GM23338 (cell line): ENCODE data around the gene GOLGA2. TPM values are rescaled to one million over a fixed set of nuclear protein-coding genes. Genes with fewer than 3 reads are reported as not detected.
A peak's percentile ranks its signal among the peaks of the same experiment; 100 is the strongest.

Source experiments
- ATAC-seq: fragments of 200-7000 bp; cut with Tn5 transposase; 3 replicates; pipeline ENCODE4 v1.9.1; 2020
- DNase-seq: peaks from one replicate; pipeline ENCODE4 v3.0.0-alpha.2; 2015; ENCODE audit warnings: low spot score
- H2AFZ ChIP-seq: fragments of 200-600 bp; sonication (generic); 2 replicates; pipeline ENCODE4 v1.8.0; 2016; ENCODE audit warnings: antibody characterized with exemption, mild to moderate bottlenecking, moderate library complexity
- H3F3A ChIP-seq: fragments of 200-600 bp; sonication (generic); replicated peaks from 2 replicates; pipeline ENCODE4 v1.8.0; 2017; ENCODE audit warnings: antibody characterized with exemption, mixed run types, low read depth
- H3K27ac ChIP-seq: fragments of 200-600 bp; sonication (generic); 2 replicates; pipeline ENCODE4 v1.6.1; 2016; ENCODE audit warnings: low read depth
- H3K27me3 ChIP-seq: fragments of 200-600 bp; sonication (generic); 2 replicates; pipeline ENCODE4 v1.8.0; 2016; ENCODE audit warnings: mild to moderate bottlenecking, mixed run types, moderate library complexity; ENCODE audit not compliant: insufficient read depth
- H3K36me3 ChIP-seq: fragments of 200-600 bp; sonication (generic); 2 replicates; pipeline ENCODE4 v1.8.0; 2016; ENCODE audit warnings: mild to moderate bottlenecking; ENCODE audit not compliant: insufficient read depth
- H3K4me1 ChIP-seq: fragments of 200-600 bp; sonication (generic); 2 replicates; pipeline ENCODE4 v1.8.0; 2016; ENCODE audit warnings: mild to moderate bottlenecking, moderate library complexity; ENCODE audit not compliant: insufficient read depth
- H3K4me2 ChIP-seq: fragments of 200-600 bp; sonication (generic); 2 replicates; pipeline ENCODE4 v1.7.1; 2017; ENCODE audit warnings: mixed run types
- H3K4me3 ChIP-seq: fragments of 200-600 bp; sonication (generic); 2 replicates; pipeline ENCODE4 v1.6.1; 2016; ENCODE audit warnings: mixed run types
- H3K79me2 ChIP-seq: fragments of 200-600 bp; sonication (generic); replicated peaks from 2 replicates; pipeline ENCODE4 v1.8.0; 2017; ENCODE audit warnings: mild to moderate bottlenecking; ENCODE audit not compliant: insufficient read depth
- H3K9me2 ChIP-seq: fragments of 200-600 bp; sonication (generic); 2 replicates; pipeline ENCODE4 v1.8.0; 2017; ENCODE audit not compliant: insufficient read depth
- H4K20me1 ChIP-seq: fragments of 200-600 bp; sonication (generic); replicated peaks from 2 replicates; pipeline ENCODE4 v1.8.0; 2017; ENCODE audit warnings: mild to moderate bottlenecking; ENCODE audit not compliant: insufficient read depth
- H3K27ac Mint-ChIP-seq: 2 replicates; pipeline ENCODE4 v1.8.0; 2020; ENCODE audit warnings: inconsistent platforms, mild to moderate bottlenecking, moderate library complexity, mixed read lengths
- H3K27me3 Mint-ChIP-seq: 3 replicates; pipeline ENCODE4 v1.8.0; 2022; ENCODE audit warnings: low read depth, mild to moderate bottlenecking, moderate library complexity, mixed read lengths, inconsistent platforms; ENCODE audit not compliant: insufficient read depth, poor library complexity
- H3K36me3 Mint-ChIP-seq: 3 replicates; pipeline ENCODE4 v1.8.0; 2021; ENCODE audit warnings: low read depth, mild to moderate bottlenecking, inconsistent platforms, moderate library complexity, mixed read lengths
- H3K4me1 Mint-ChIP-seq: 3 replicates; pipeline ENCODE4 v1.8.0; 2020; ENCODE audit warnings: mild to moderate bottlenecking, inconsistent platforms, mixed read lengths
- H3K4me3 Mint-ChIP-seq: 3 replicates; pipeline ENCODE4 v1.8.0; 2021; ENCODE audit warnings: moderate library complexity, mild to moderate bottlenecking, inconsistent platforms, mixed read lengths
- H3K9me3 Mint-ChIP-seq: 3 replicates; pipeline ENCODE4 v1.8.0; 2020; ENCODE audit warnings: moderate library complexity, mild to moderate bottlenecking, inconsistent platforms, mixed read lengths
- CREB1 ChIP-seq: fragments of 250-450 bp; sonication (Bioruptor Pico); IDR thresholded peaks from 2 replicates; pipeline ENCODE4 v1.5.0; 2020; ENCODE audit warnings: low read depth, mild to moderate bottlenecking, moderate library complexity
- EZH2phosphoT487 ChIP-seq: fragments of 200-600 bp; sonication (generic); IDR thresholded peaks from one replicate; pipeline ENCODE4 v1.8.1; 2018; ENCODE audit warnings: antibody characterized with exemption; ENCODE audit not compliant: unreplicated experiment
- JUNB ChIP-seq: IDR thresholded peaks from one replicate; pipeline ENCODE4 v1.6.1; 2016; ENCODE audit warnings: antibody characterized with exemption; ENCODE audit not compliant: unreplicated experiment
- NANOG ChIP-seq: IDR thresholded peaks from 2 replicates; pipeline ENCODE4 v1.6.1; 2016; ENCODE audit warnings: antibody characterized with exemption, borderline replicate concordance
- POLR2AphosphoS5 ChIP-seq: IDR thresholded peaks from 2 replicates; pipeline ENCODE4 v1.6.1; 2016; ENCODE audit warnings: antibody characterized with exemption, low read depth
- STAT1 ChIP-seq: IDR thresholded peaks from one replicate; pipeline ENCODE4 v1.6.1; 2016; ENCODE audit warnings: antibody characterized with exemption; ENCODE audit not compliant: unreplicated experiment
- ZNF114 ChIP-seq: fragments of 250-450 bp; sonication (Bioruptor Pico); IDR thresholded peaks from 2 replicates; pipeline ENCODE4 v1.5.0; 2020; ENCODE audit warnings: mild to moderate bottlenecking, moderate library complexity
- ZNF331 ChIP-seq: fragments of 250-450 bp; sonication (Bioruptor Pico); IDR thresholded peaks from 2 replicates; pipeline ENCODE4 v1.5.0; 2020; ENCODE audit warnings: low read depth, mild to moderate bottlenecking, moderate library complexity
- polyA plus RNA-seq: library from polyadenylated mRNA; unstranded; fragments of >200 nt; fragmentation: Nextera tagmentation; extraction: Ambion mirVana; gene quantifications from 2 replicates; pipeline ENCODE4 v1.2.1, GENCODE V29; 2016
- total RNA-seq: library from RNA; depleted of rRNA; stranded (reverse); fragments of >200 nt; shearing (Covaris generic); gene quantifications from 2 replicates; pipeline ENCODE4 v1.2.3, GENCODE V29; 2014
- TF ChIP-seq, protein P1 (sequence below): IDR thresholded peaks from one replicate; pipeline ENCODE4 v1.6.1; 2018; ENCODE audit warnings: antibody characterized with exemption; ENCODE audit not compliant: unreplicated experiment
- TF ChIP-seq, protein P2 (sequence below): IDR thresholded peaks from 2 replicates; pipeline ENCODE4 v1.6.1; 2016; ENCODE audit warnings: antibody characterized with exemption
- TF ChIP-seq, protein P3 (sequence below), 2 experiments: fragments of 200-600 bp in 1 of 2; sonication (generic) in 1 of 2; conservative IDR thresholded peaks; 2 replicates each; pipeline versions ENCODE4 v1.5.1 to v1.6.1; 2016 to 2017; ENCODE audit warnings: antibody characterized with exemption in 2 of 2, low read depth in 2 of 2, mild to moderate bottlenecking in 2 of 2, moderate library complexity in 1 of 2

GOLGA2 gene
- total and polyA plus RNA-seq, 2 experiments from 2014 or later = 32.6 to 48.4 TPM

DNA sequence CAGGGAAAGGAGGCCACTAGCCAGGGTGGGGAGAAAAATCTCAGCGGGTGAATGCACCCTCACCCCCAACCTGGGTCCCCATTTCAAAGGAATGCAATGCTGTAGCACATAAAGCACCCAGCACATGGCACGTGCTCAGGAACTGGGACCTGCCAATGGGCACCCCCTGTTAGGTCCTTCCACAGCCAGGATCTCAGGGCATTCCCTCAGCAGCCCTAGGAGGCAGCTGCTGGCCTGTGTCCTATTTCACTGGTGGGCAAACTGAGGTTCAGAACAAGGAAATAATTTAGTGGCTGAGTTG, 63.9 kb downstream of the GOLGA2 start (continued):
- TF ChIP-seq ZNF114 (CRISPR knock-in tag) = no peak
- TF ChIP-seq, protein P1, sequence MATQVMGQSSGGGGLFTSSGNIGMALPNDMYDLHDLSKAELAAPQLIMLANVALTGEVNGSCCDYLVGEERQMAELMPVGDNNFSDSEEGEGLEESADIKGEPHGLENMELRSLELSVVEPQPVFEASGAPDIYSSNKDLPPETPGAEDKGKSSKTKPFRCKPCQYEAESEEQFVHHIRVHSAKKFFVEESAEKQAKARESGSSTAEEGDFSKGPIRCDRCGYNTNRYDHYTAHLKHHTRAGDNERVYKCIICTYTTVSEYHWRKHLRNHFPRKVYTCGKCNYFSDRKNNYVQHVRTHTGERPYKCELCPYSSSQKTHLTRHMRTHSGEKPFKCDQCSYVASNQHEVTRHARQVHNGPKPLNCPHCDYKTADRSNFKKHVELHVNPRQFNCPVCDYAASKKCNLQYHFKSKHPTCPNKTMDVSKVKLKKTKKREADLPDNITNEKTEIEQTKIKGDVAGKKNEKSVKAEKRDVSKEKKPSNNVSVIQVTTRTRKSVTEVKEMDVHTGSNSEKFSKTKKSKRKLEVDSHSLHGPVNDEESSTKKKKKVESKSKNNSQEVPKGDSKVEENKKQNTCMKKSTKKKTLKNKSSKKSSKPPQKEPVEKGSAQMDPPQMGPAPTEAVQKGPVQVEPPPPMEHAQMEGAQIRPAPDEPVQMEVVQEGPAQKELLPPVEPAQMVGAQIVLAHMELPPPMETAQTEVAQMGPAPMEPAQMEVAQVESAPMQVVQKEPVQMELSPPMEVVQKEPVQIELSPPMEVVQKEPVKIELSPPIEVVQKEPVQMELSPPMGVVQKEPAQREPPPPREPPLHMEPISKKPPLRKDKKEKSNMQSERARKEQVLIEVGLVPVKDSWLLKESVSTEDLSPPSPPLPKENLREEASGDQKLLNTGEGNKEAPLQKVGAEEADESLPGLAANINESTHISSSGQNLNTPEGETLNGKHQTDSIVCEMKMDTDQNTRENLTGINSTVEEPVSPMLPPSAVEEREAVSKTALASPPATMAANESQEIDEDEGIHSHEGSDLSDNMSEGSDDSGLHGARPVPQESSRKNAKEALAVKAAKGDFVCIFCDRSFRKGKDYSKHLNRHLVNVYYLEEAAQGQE = no peak
- TF ChIP-seq, protein P2, sequence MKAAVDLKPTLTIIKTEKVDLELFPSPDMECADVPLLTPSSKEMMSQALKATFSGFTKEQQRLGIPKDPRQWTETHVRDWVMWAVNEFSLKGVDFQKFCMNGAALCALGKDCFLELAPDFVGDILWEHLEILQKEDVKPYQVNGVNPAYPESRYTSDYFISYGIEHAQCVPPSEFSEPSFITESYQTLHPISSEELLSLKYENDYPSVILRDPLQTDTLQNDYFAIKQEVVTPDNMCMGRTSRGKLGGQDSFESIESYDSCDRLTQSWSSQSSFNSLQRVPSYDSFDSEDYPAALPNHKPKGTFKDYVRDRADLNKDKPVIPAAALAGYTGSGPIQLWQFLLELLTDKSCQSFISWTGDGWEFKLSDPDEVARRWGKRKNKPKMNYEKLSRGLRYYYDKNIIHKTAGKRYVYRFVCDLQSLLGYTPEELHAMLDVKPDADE = no peak

DNA sequence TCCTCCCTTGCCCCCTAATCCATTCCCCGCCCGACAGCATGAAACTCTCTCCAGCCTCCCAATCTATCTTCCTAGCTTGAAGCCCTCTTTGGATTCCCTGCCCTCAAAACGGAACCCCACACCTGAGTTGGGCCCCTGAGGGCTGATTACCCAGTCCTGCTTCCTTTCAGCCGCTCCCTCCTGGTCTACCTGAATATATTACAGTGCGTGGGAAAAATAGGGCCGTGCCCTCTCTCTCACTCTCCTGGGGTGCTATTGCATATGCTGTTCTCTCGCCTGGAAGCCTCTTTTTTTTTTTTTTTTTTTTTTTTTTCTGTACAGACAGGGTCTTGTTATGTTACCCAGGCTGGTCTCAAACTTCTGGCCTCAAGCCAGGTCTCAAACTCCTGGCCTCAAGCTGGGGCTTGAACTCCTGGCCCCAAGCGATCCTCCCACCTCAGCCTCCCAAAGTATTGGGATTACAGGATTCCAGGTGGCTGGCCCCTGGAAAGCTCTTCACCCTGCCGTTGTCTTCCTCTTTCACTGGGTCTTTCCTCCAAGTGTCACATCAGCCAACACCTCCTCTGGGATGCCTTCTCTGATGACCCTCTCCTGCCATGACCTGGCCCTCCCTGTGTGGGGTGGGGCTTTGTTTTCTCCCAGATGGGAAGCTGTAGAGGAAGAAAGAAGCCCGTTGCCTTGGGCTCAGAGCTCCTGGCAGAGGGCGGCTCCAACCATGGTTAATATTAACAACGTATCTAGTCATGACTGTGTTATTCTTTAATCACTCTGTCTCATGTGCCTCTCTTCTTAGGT, 64.4 kb downstream of the GOLGA2 start:
- Histone ChIP-seq H4K20me1 (peaks cover 2% of the 10 kb centered on the region), H3K4me2 (no peak overlapping the region), H3K79me2 (no peaks in the 10 kb centered on the region), H3K4me3 (no peak overlapping the region), H3K36me3 (no peaks in the 10 kb centered on the region), H3K4me1 (no peaks in the 10 kb centered on the region), H3K9me2 (no peaks in the 10 kb centered on the region), H3F3A (no peaks in the 10 kb centered on the region), H2AFZ (no peak overlapping the region), H3K27me3 (no peaks in the 10 kb centered on the region), H3K27ac (no peak overlapping the region)
- Mint-ChIP-seq H3K27me3 (peaks cover 15% of the 10 kb centered on the region), H3K36me3 (peaks cover 2% of the 10 kb centered on the region; the same call in 1 of the 3 replicates), H3K4me3 (no peak overlapping the region), H3K9me3 (no peaks in the 10 kb centered on the region), H3K27ac (peak overlapping the region; percentile 54; the same call in 1 of the 2 replicates), H3K4me1 (peaks cover 8% of the 10 kb centered on the region; the same call in 2 of the 3 replicates)
- DNase-seq (no peak), ATAC-seq (no peak)
- no peak for TF ChIP-seq EZH2phosphoT487

DNA sequence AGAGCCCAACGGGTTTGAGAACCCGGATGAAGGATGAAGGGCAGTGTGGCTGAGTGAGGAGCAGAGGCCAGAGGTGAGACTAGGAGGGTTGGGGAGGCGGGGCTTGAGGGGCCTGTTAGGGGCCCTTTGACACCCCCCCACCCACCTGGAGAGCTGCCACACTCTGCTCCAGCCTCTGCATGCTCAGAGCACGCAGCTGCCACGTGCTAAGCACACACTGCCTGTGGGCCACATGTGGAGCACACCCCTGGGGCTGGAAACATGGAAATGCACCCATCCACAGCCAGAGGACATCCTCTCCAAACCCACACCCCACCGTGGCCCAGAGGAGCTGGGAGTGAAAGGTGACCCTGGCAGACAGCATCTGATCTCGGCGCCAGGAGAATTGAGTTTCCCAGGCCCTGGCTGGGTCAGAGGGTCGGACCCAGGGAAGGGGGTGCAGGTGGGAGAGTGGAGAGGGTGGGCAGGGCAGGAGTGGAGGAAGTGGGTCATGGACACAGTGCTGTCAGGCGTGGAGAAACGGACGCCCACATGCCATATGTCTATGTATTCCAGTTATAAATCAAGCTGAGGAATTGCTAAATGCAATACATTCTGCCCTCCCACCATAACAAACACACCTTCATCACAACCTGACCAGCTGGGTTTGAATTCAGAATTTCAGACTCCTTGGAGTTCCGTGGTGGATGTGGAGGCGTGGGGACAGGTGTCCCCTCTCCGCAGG, 66.7 kb downstream of the GOLGA2 start:
- Histone ChIP-seq H3K79me2 (0 out of 2 replicates have a peak, but pooled peaks cover 4% of the 10 kb centered on the region), H3K27ac (no peak overlapping the region), H3K9me2 (no peaks in the 10 kb centered on the region), H3F3A (no peaks in the 10 kb centered on the region), H4K20me1 (peaks cover 3% of the 10 kb centered on the region), H3K36me3 (no peaks in the 10 kb centered on the region), H3K4me1 (peaks cover 8% of the 10 kb centered on the region; the same call in 1 of the 2 replicates), H3K27me3 (no peaks in the 10 kb centered on the region), H2AFZ (no peak overlapping the region), H3K4me3 (no peak overlapping the region), H3K4me2 (no peak overlapping the region)
- Mint-ChIP-seq H3K27me3 (peaks cover 21% of the 10 kb centered on the region), H3K4me3 (no peak overlapping the region; the same call in 2 of the 3 replicates), H3K4me1 (peaks cover 21% of the 10 kb centered on the region), H3K36me3 (peaks cover 2% of the 10 kb centered on the region; the same call in 1 of the 3 replicates), H3K27ac (no peak overlapping the region), H3K9me3 (no peaks in the 10 kb centered on the region; the same call in 2 of the 3 replicates)
- no peak for DNase-seq
- ATAC-seq = no peak
- TF ChIP-seq, protein P3, sequence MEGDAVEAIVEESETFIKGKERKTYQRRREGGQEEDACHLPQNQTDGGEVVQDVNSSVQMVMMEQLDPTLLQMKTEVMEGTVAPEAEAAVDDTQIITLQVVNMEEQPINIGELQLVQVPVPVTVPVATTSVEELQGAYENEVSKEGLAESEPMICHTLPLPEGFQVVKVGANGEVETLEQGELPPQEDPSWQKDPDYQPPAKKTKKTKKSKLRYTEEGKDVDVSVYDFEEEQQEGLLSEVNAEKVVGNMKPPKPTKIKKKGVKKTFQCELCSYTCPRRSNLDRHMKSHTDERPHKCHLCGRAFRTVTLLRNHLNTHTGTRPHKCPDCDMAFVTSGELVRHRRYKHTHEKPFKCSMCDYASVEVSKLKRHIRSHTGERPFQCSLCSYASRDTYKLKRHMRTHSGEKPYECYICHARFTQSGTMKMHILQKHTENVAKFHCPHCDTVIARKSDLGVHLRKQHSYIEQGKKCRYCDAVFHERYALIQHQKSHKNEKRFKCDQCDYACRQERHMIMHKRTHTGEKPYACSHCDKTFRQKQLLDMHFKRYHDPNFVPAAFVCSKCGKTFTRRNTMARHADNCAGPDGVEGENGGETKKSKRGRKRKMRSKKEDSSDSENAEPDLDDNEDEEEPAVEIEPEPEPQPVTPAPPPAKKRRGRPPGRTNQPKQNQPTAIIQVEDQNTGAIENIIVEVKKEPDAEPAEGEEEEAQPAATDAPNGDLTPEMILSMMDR (conservative IDR thresholded peaks at IDR 0.05; ENCODE audit: low read depth in 2 of 2) = no peak
- TF ChIP-seq STAT1 (no peak), ZNF331 (CRISPR knock-in tag) (no peak), POLR2AphosphoS5 (no peak), NANOG (no peak), JUNB (no peak), CREB1 (CRISPR knock-in tag) (no peak)
